K562 (cell line): ENCODE results near the gene CCNY. TPM values are rescaled to one million over a fixed set of nuclear protein-coding genes. Genes with fewer than 3 reads are reported as not detected.

ENCODE experiments used
- ATAC-seq: fragments of 200-7000 bp; cut with Tn5 transposase; 3 replicates; pipeline ENCODE4 v1.9.1; 2020; ENCODE audit warnings: moderate library complexity
- BruUV-seq: library from RNA; stranded (reverse); fragments of 400-500 nt; replicated peaks from 2 replicates; lab custom pipeline; 2021; lab: Mats Ljungman, UMichigan
- CTCF ChIA-PET: fragments of 300-600 bp; formaldehyde crosslinking; extraction: SDS; loops from one replicate; lab custom pipeline; 2021; ENCODE audit warnings: low intra/inter-chr PET ratio; lab: Yijun Ruan, JAX
- POLR2A ChIA-PET: fragments of 300-600, 350-650 bp; sonication (Branson Sonifier 250); formaldehyde crosslinking; extraction: SDS; loops from one replicate; lab custom pipeline; 2021; ENCODE audit warnings: antibody characterized with exemption, inconsistent platforms; lab: Yijun Ruan, JAX
- DNase-seq, 4 experiments: peaks; one replicate each; pipeline versions ENCODE4 v3.0.0 to v3.0.0-alpha.2; 2011 to 2018; ENCODE audit warnings: low spot score in 3 of 4, mixed read lengths in 3 of 4; ENCODE audit errors: extremely low read depth in 1 of 4
- FAIRE-seq: peaks from 2 replicates; lab custom pipeline; 2011; peaks lifted over from hg19 to GRCh38; lab: Jason Lieb, UNC
- H2AFZ ChIP-seq: 2 replicates; pipeline ENCODE4 v1.6.0; 2011; ENCODE audit warnings: low read depth, low read length, control low read depth, inconsistent platforms
- H3K27ac ChIP-seq: fragments of 200-600 bp; 3 replicates; pipeline ENCODE4 v1.8.0; 2011; ENCODE audit warnings: low read depth, mild to moderate bottlenecking, control low read depth, inconsistent platforms, low read length, moderate library complexity, mixed read lengths; ENCODE audit errors: extremely low read depth
- H3K27me3 ChIP-seq, 2 experiments: fragments of 300-600 bp in 1 of 2; 2 replicates in 1 of 2; 3 replicates in 1 of 2; pipeline versions ENCODE4 v1.6.0 to v1.8.0; 2011; ENCODE audit warnings: inconsistent platforms in 2 of 2, low read length in 2 of 2, mild to moderate bottlenecking in 1 of 2, mixed read lengths in 1 of 2, moderate library complexity in 1 of 2; ENCODE audit not compliant: control insufficient read depth in 2 of 2, insufficient read depth in 2 of 2
- H3K36me3 ChIP-seq: fragments of 300-600 bp; 3 replicates; pipeline ENCODE4 v1.8.0; 2011; ENCODE audit warnings: mild to moderate bottlenecking, low read length, inconsistent platforms; ENCODE audit not compliant: control insufficient read depth, insufficient read depth
- H3K4me1 ChIP-seq, 2 experiments: fragments of 200-600 bp in 1 of 2; replicated peaks in 1 of 2; 2 replicates in 1 of 2; 3 replicates in 1 of 2; pipeline versions ENCODE4 v1.5.1 to v1.8.0; 2011; ENCODE audit warnings: inconsistent platforms in 2 of 2, low read length in 2 of 2, mild to moderate bottlenecking in 1 of 2, mixed read lengths in 1 of 2, moderate library complexity in 1 of 2; ENCODE audit not compliant: control insufficient read depth in 2 of 2, insufficient read depth in 2 of 2
- H3K4me2 ChIP-seq: 2 replicates; pipeline ENCODE4 v1.6.1; 2011; ENCODE audit warnings: low read length, control low read depth, inconsistent platforms, mixed read lengths; ENCODE audit not compliant: insufficient read depth
- H3K4me3 ChIP-seq: fragments of 200-600 bp; sonication (generic), shearing (Covaris generic); 2 replicates; pipeline ENCODE4 v1.5.1; 2016; ENCODE audit warnings: control low read depth, inconsistent platforms
- H3K79me2 ChIP-seq: fragments of 200-600 bp; 3 replicates; pipeline ENCODE4 v1.8.0; 2011; ENCODE audit warnings: low read length, inconsistent platforms; ENCODE audit not compliant: control insufficient read depth, insufficient read depth
- H3K9ac ChIP-seq, 2 experiments: 2 replicates each; pipeline versions ENCODE4 v1.6.0 to v1.6.1; 2011; ENCODE audit warnings: low read depth in 2 of 2, low read length in 2 of 2, control low read depth in 1 of 2, inconsistent platforms in 1 of 2, mild to moderate bottlenecking in 1 of 2, mixed read lengths in 1 of 2; ENCODE audit not compliant: insufficient read depth in 1 of 2
- H3K9me1 ChIP-seq: one replicate; pipeline ENCODE4 v1.6.0; 2011; ENCODE audit warnings: inconsistent platforms, mild to moderate bottlenecking, low read length, moderate library complexity; ENCODE audit not compliant: control insufficient read depth, insufficient read depth
- H3K9me3 ChIP-seq: replicated peaks from 2 replicates; pipeline ENCODE4 v1.5.1; 2011; ENCODE audit warnings: low read depth, low read length, inconsistent platforms; ENCODE audit not compliant: control insufficient read depth, insufficient read depth
- H4K20me1 ChIP-seq: replicated peaks from 2 replicates; pipeline ENCODE4 v1.6.1; 2011; ENCODE audit warnings: low read length, inconsistent platforms, mixed read lengths; ENCODE audit not compliant: control insufficient read depth, insufficient read depth
- CBX8 ChIP-seq: fragments of 200-600 bp; sonication (generic); IDR thresholded peaks from 2 replicates; pipeline ENCODE4 v1.6.1; 2012; ENCODE audit warnings: borderline replicate concordance, mixed run types, low read depth, mild to moderate bottlenecking, moderate library complexity, mixed read lengths, low read length, control low read depth, inconsistent platforms; ENCODE audit not compliant: poor library complexity, severe bottlenecking; ENCODE audit errors: extremely low read depth
- MECOM ChIP-seq: fragments of 250-450 bp; sonication (Bioruptor Pico); IDR thresholded peaks from 2 replicates; pipeline ENCODE4 v1.8.0; 2022; ENCODE audit warnings: inconsistent platforms
- TCF3 ChIP-seq: sonication (generic); formaldehyde crosslinking; IDR thresholded peaks from 2 replicates; pipeline ENCODE4 v1.4.0; 2020; ENCODE audit warnings: mild to moderate bottlenecking, missing genetic modification reagents
- ZNF282 ChIP-seq: sonication (generic); formaldehyde crosslinking; IDR thresholded peaks from 2 replicates; pipeline ENCODE4 v1.8.1; 2023; ENCODE audit warnings: missing genetic modification reagents
- ZNF444 ChIP-seq: fragments of 250-450 bp; sonication (Bioruptor Pico); IDR thresholded peaks from 2 replicates; pipeline ENCODE4 v1.4.0; 2020; ENCODE audit warnings: mild to moderate bottlenecking, moderate library complexity
- WGBS: fragments of 100-300 bp; shearing (Covaris generic); methylation state at CpG from one replicate; pipeline ENCODE4 v1.1.6; 2016; ENCODE audit warnings: low coverage, mixed read lengths; ENCODE audit not compliant: insufficient coverage; ENCODE audit errors: missing lambda C conversion rate; 5-methylcytosine and 5-hydroxymethylcytosine counted together
- in situ Hi-C: fragments of 300-500 bp; cut with MboI; formaldehyde crosslinking; loops from 4 replicates; pipeline ENCODE4 v1.15.0; 2018; ENCODE audit warnings: inconsistent platforms, mixed read lengths
- intact Hi-C: fragments of 100-400 bp; cut with micrococcal nuclease; formaldehyde crosslinking; loops from 2 replicates; pipeline ENCODE4 v1.14.2; 2022
- polyA plus RNA-seq, 8 experiments: library from polyadenylated mRNA; depleted of rRNA in 4 of 8; stranded (reverse) in 5 of 8; unstranded in 3 of 8; fragments of >200 nt; fragmentation: Nextera tagmentation in 2 of 8; fragmentation: Illumina TruSeq in 1 of 8; extraction: Ambion mirVana in 2 of 8; extraction: Trizol in 1 of 8; gene quantifications; 2 replicates each; pipeline versions ENCODE4 v1.2.1 to v1.2.3, GENCODE V29; 2011 to 2014; ENCODE audit warnings: inconsistent platforms in 1 of 8, missing spikeins in 1 of 8
- total RNA-seq, 7 experiments: library from RNA; depleted of rRNA in 6 of 7; stranded (reverse); fragments of >200 nt in 6 of 7; fragmentation: Illumina TruSeq in 2 of 7; extraction: Trizol in 2 of 7; gene quantifications; 2 replicates each; pipeline versions ENCODE4 v1.2.1 to v1.2.3, GENCODE V29; 2011 to 2021; ENCODE audit warnings: low replicate concordance in 1 of 7
- TF ChIP-seq, protein P1 (sequence below): fragments of 450-650 bp; formaldehyde crosslinking; IDR thresholded peaks from 2 replicates; pipeline ENCODE4 v1.4.0; 2020; ENCODE audit warnings: mild to moderate bottlenecking, moderate library complexity
- TF ChIP-seq, protein P2 (sequence below): fragments of 250-450 bp; sonication (Bioruptor Pico); IDR thresholded peaks from 2 replicates; pipeline ENCODE4 v1.5.0; 2021

The CCNY gene
- total and polyA plus RNA-seq, 9 of the 15 experiments (the other 6 are each of a cell fraction or from before 2014, with no cell fraction given), result 8.4 to 109 (median 38.6) TPM

DNA sequence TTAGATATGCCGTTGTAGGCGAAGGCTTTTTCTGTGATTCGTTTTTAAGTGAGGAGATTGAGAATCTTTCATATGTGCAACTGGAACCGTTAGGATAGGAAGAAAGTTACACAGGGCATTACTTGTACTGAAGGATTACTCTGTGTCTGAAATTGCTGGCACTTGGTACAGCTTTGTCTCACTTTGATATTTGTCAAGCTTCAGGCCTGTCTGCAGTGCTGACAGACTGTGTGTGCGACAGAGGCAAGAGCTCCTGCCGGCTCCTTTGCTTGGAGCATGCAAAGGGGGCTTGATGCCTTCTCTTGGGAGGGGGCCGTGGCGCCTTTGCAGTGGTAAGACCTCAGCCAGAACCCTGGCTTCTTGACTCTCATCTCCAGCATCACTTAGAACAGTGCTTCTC is 45.8 kb downstream of the CCNY start:
- Histone ChIP-seq H3K9ac (no peak overlapping the region), H4K20me1 (no peaks in the 10 kb centered on the region), H3K9me3 (no peaks in the 10 kb centered on the region), H3K27me3 (no peaks in the 10 kb centered on the region), H3K9me1 (peaks cover 5% of the 10 kb centered on the region), H3K27ac (no peak overlapping the region; the same call in 2 of the 3 replicates), H3K4me3 (no peak overlapping the region), H3K4me2 (peak overlapping the region; percentile 18; the same call in 1 of the 2 replicates), H2AFZ (no peak overlapping the region), H3K4me1 (peaks cover 31 to 88% of the 10 kb centered on the region in 2 experiments), H3K79me2 (peaks cover 97% of the 10 kb centered on the region), H3K36me3 (peaks cover 6% of the 10 kb centered on the region; the same call in 1 of the 3 replicates)
- CTCF ChIA-PET, result no interaction called here
- in situ Hi-C loops, result no loop called here
- POLR2A ChIA-PET, result interaction anchor here (1.2 kb wide), 1 partner anchor 10 kb away, joined by 4 read pairs; no protein-coding TSS in a partner anchor
- BruUV-seq, result no TSS peak
- FAIRE-seq (no peak), DNase-seq (no peak), ATAC-seq (no peak)
- WGBS, result 75% methylated on average over 8 of the region's 8 CpGs
- intact Hi-C loops, result no loop called here
- no peak for TF ChIP-seq CBX8
- TF ChIP-seq ZNF444 (CRISPR knock-in tag), result no peak
- TF ChIP-seq ZNF282, result no peak
- no peak for TF ChIP-seq MECOM (CRISPR knock-in tag)
- TF ChIP-seq TCF3 (CRISPR knock-in tag), result no peak
- TF ChIP-seq, protein P1, sequence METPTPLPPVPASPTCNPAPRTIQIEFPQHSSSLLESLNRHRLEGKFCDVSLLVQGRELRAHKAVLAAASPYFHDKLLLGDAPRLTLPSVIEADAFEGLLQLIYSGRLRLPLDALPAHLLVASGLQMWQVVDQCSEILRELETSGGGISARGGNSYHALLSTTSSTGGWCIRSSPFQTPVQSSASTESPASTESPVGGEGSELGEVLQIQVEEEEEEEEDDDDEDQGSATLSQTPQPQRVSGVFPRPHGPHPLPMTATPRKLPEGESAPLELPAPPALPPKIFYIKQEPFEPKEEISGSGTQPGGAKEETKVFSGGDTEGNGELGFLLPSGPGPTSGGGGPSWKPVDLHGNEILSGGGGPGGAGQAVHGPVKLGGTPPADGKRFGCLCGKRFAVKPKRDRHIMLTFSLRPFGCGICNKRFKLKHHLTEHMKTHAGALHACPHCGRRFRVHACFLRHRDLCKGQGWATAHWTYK (CRISPR knock-in tag), result peak; percentile 15; the same call in 1 of the 2 replicates
- TF ChIP-seq, protein P2, sequence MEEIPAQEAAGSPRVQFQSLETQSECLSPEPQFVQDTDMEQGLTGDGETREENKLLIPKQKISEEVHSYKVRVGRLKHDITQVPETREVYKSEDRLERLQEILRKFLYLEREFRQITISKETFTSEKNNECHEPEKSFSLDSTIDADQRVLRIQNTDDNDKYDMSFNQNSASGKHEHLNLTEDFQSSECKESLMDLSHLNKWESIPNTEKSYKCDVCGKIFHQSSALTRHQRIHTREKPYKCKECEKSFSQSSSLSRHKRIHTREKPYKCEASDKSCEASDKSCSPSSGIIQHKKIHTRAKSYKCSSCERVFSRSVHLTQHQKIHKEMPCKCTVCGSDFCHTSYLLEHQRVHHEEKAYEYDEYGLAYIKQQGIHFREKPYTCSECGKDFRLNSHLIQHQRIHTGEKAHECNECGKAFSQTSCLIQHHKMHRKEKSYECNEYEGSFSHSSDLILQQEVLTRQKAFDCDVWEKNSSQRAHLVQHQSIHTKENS, result no peak
